MM.1S (cell line): Measurements from ENCODE around the gene CD47.

Experiments used
- DNase-seq: peaks from one replicate; pipeline ENCODE4 v3.0.0-alpha.2; 2015
- H2AFZ ChIP-seq: fragments of 300-600 bp; sonication (generic); 2 replicates; pipeline ENCODE4 v1.6.0; 2016; ENCODE audit warnings: antibody characterized with exemption, low read length
- H3F3A ChIP-seq: fragments of 300-600 bp; sonication (generic); 2 replicates; pipeline ENCODE4 v1.6.1; 2016; ENCODE audit warnings: mild to moderate bottlenecking, antibody characterized with exemption, low read length, moderate library complexity, mixed read lengths; ENCODE audit not compliant: insufficient read depth
- H3K27ac ChIP-seq: fragments of 300-600 bp; sonication (generic); 2 replicates; pipeline ENCODE4 v1.5.1; 2016; ENCODE audit warnings: mild to moderate bottlenecking, low read length
- H3K27me3 ChIP-seq: fragments of 300-600 bp; sonication (generic); replicated peaks from 2 replicates; pipeline ENCODE4 v1.6.0; 2016; ENCODE audit warnings: low read length; ENCODE audit not compliant: insufficient read depth
- H3K36me3 ChIP-seq: fragments of 300-600 bp; sonication (generic); replicated peaks from 2 replicates; pipeline ENCODE4 v1.6.1; 2016; ENCODE audit warnings: mild to moderate bottlenecking, low read length, mixed read lengths; ENCODE audit not compliant: insufficient read depth
- H3K4me1 ChIP-seq: fragments of 300-600 bp; sonication (generic); 2 replicates; pipeline ENCODE4 v1.6.1; 2016; ENCODE audit warnings: low read length, mixed read lengths
- H3K4me2 ChIP-seq: fragments of 300-600 bp; sonication (generic); 2 replicates; pipeline ENCODE4 v1.6.0; 2016; ENCODE audit warnings: low read depth, low read length
- H3K4me3 ChIP-seq: fragments of 300-600 bp; sonication (generic); 2 replicates; pipeline ENCODE4 v1.5.1; 2016; ENCODE audit warnings: low read length, mixed read lengths
- H3K79me2 ChIP-seq: fragments of 300-600 bp; sonication (generic); 2 replicates; pipeline ENCODE4 v1.6.1; 2016; ENCODE audit warnings: mixed run types, low read length, mixed read lengths
- H3K9ac ChIP-seq: fragments of 300-600 bp; sonication (generic); 2 replicates; pipeline ENCODE4 v1.6.1; 2016; ENCODE audit warnings: low read length, mixed read lengths
- H3K9me2 ChIP-seq: fragments of 300-600 bp; sonication (generic); replicated peaks from 2 replicates; pipeline ENCODE4 v1.6.1; 2016; ENCODE audit warnings: mild to moderate bottlenecking, low read length, mixed read lengths; ENCODE audit not compliant: insufficient read depth
- H3K9me3 ChIP-seq: fragments of 300-600 bp; sonication (generic); replicated peaks from 2 replicates; pipeline ENCODE4 v1.6.1; 2016; ENCODE audit warnings: mild to moderate bottlenecking, low read length, mixed read lengths; ENCODE audit not compliant: insufficient read depth
- H4K20me1 ChIP-seq: fragments of 300-600 bp; sonication (generic); 2 replicates; pipeline ENCODE4 v1.6.1; 2016; ENCODE audit warnings: mild to moderate bottlenecking, low read length, moderate library complexity, mixed read lengths; ENCODE audit not compliant: insufficient read depth
- CTCF ChIP-seq: fragments of 300-600 bp; sonication (generic); IDR thresholded peaks from 2 replicates; pipeline ENCODE4 v1.5.1; 2016; ENCODE audit warnings: antibody characterized with exemption, low read length, mixed read lengths
- EZH2 ChIP-seq: fragments of 300-600 bp; sonication (generic); optimal IDR thresholded peaks from 2 replicates; pipeline ENCODE3; 2017; ENCODE audit warnings: low read depth, mild to moderate bottlenecking, antibody characterized with exemption, low read length, mixed read lengths
- EZH2phosphoT487 ChIP-seq: fragments of 300-600 bp; sonication (generic); IDR thresholded peaks from 2 replicates; pipeline ENCODE4 v1.6.1; 2018; ENCODE audit warnings: antibody characterized with exemption, low read length

The CD47 gene

GRCh38 chr3:108076564-108076963 lies 14.3 kb downstream of the CD47 start:
- no peak overlapping the region for H3K4me2 ChIP-seq
- H3K9ac ChIP-seq: no peak overlapping the region
- DNase-seq: no peak
- H3F3A ChIP-seq: no peaks in the 10 kb centered on the region
- no peak overlapping the region for H3K4me3 ChIP-seq
- H3K79me2 ChIP-seq: peaks cover 87% of the 10 kb centered on the region
- H4K20me1 ChIP-seq: peaks cover 2% of the 10 kb centered on the region
- H3K9me2 ChIP-seq: no peaks in the 10 kb centered on the region
- no peak overlapping the region for H3K27ac ChIP-seq
- H3K36me3 ChIP-seq: 0 out of 2 replicates have a peak, but pooled peaks cover 5% of the 10 kb centered on the region
- no peaks in the 10 kb centered on the region for H3K4me1 ChIP-seq
- H3K9me3 ChIP-seq: no peaks in the 10 kb centered on the region
- no peak for TF ChIP-seq CTCF
- no peak for TF ChIP-seq EZH2phosphoT487
- TF ChIP-seq EZH2: no peak
- H3K27me3 ChIP-seq: no peaks in the 10 kb centered on the region
- H2AFZ ChIP-seq: no peak overlapping the region

DNA sequence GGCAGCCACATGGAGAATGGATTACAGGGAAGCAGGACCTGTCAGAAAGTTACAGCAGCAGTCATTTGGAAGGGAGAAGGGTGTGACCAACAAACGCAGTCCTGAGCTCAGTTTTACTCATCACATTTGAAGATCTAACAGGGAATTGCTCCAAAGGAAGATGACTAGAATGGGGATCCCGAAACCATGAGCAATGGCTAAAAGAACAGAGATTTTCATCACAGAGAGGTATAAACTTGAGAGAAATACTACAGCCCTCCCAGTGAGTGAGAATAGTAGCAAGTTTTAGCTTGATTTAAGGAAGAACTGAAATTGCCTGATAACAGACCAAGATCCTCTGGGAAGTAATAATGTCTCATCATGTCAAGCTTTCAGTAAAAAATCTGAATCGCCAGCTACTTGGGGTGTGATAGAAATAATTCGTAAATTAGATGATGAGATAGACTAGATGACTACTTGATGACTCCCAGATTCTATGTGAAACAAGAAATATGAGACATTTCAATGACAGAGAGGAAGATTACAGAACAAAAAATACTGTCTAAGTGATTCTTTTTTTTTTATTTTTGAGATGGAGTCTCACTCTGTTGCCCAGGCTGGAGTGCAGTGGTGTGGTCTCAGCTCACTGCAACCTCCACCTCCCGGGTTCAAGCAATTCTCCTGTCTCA lies 16.9 kb downstream of the CD47 start:
- Histone ChIP-seq H3K4me2 (no peak overlapping the region), H3K9me2 (no peaks in the 10 kb centered on the region), H4K20me1 (peaks cover 2% of the 10 kb centered on the region), H3F3A (no peaks in the 10 kb centered on the region), H3K79me2 (peaks cover 67% of the 10 kb centered on the region), H2AFZ (no peak overlapping the region), H3K27ac (no peak overlapping the region), H3K9ac (no peak overlapping the region), H3K9me3 (no peaks in the 10 kb centered on the region), H3K4me3 (no peak overlapping the region), H3K36me3 (no peaks in the 10 kb centered on the region), H3K27me3 (no peaks in the 10 kb centered on the region), H3K4me1 (no peaks in the 10 kb centered on the region)
- no peak for TF ChIP-seq EZH2
- TF ChIP-seq CTCF: no peak
- no peak for TF ChIP-seq EZH2phosphoT487
- DNase-seq: no peak

DNA sequence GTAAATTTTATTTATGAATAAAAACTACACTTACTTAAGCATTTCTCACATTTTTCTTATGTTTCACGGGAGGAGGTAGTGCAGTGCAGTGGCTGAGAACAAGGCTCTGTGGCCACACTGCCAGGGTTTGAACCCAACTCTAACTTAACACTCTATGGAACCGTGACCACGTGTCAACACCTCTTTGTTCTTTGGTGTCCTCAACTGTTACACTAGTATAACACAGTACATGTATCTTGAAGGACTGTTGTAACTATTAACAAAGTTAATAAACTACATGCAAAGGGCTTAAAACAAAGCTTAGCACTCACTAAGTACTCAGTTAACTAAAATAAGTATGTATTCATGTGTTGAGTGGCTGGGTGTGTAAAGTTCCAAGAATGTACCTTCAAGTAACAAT lies 19.5 kb downstream of the CD47 start:
- Histone ChIP-seq H3K4me1 (no peaks in the 10 kb centered on the region), H3K36me3 (0 out of 2 replicates have a peak, but pooled peaks cover 4% of the 10 kb centered on the region), H2AFZ (no peak overlapping the region), H3K9ac (no peak overlapping the region), H3K4me2 (no peak overlapping the region), H3K27me3 (no peaks in the 10 kb centered on the region), H3K9me3 (no peaks in the 10 kb centered on the region), H3K79me2 (peaks cover 53% of the 10 kb centered on the region), H4K20me1 (no peaks in the 10 kb centered on the region), H3K9me2 (no peaks in the 10 kb centered on the region), H3F3A (no peaks in the 10 kb centered on the region), H3K27ac (no peak overlapping the region), H3K4me3 (no peak overlapping the region)
- DNase-seq: no peak
- TF ChIP-seq CTCF: no peak
- TF ChIP-seq EZH2phosphoT487: no peak
- no peak for TF ChIP-seq EZH2
